Osteoblast (primary cell): ENCODE measurements around the gene ATRIP. TPM values are rescaled to one million over a fixed set of nuclear protein-coding genes. Genes with fewer than 3 reads are reported as not detected.

Source experiments
- DNase-seq: peaks from one replicate; pipeline ENCODE4 v3.0.0; 2011; ENCODE audit warnings: low spot score, mixed read lengths; ENCODE audit not compliant: insufficient read length; ENCODE audit errors: missing footprints
- H2AFZ ChIP-seq: 2 replicates; pipeline ENCODE4 v1.6.0; 2011; ENCODE audit warnings: mild to moderate bottlenecking, low read length
- H3K27ac ChIP-seq: 2 replicates; pipeline ENCODE4 v1.5.1; 2011; ENCODE audit warnings: mild to moderate bottlenecking, low read depth, low read length, moderate library complexity
- H3K27me3 ChIP-seq: 2 replicates; pipeline ENCODE4 v1.6.0; 2012; ENCODE audit warnings: mild to moderate bottlenecking, control low read depth, inconsistent platforms, low read length, moderate library complexity; ENCODE audit not compliant: insufficient read depth
- H3K36me3 ChIP-seq: 2 replicates; pipeline ENCODE4 v1.5.1; 2011; ENCODE audit warnings: mild to moderate bottlenecking, low read length, control low read depth, moderate library complexity; ENCODE audit not compliant: insufficient read depth
- H3K4me1 ChIP-seq: 2 replicates; pipeline ENCODE4 v1.5.1; 2011; ENCODE audit warnings: mild to moderate bottlenecking, low read length, control low read depth, moderate library complexity; ENCODE audit not compliant: insufficient read depth
- H3K4me2 ChIP-seq: 2 replicates; pipeline ENCODE4 v1.6.0; 2011; ENCODE audit warnings: mild to moderate bottlenecking, low read length; ENCODE audit not compliant: insufficient read depth
- H3K4me3 ChIP-seq: fragments of 200-600 bp; sonication (generic); 3 replicates; pipeline ENCODE4 v1.5.1; 2012; ENCODE audit warnings: mild to moderate bottlenecking, low read length, inconsistent platforms; ENCODE audit not compliant: insufficient read depth
- H3K79me2 ChIP-seq: 2 replicates; pipeline ENCODE4 v1.6.0; 2012; ENCODE audit warnings: mild to moderate bottlenecking, low read length, control low read depth, inconsistent platforms; ENCODE audit not compliant: insufficient read depth
- H3K9me3 ChIP-seq: 2 replicates; pipeline ENCODE4 v1.5.1; 2011; ENCODE audit warnings: low read depth, low read length, control low read depth
- H4K20me1 ChIP-seq: 2 replicates; pipeline ENCODE4 v1.6.0; 2012; ENCODE audit warnings: mild to moderate bottlenecking, low read length, control low read depth; ENCODE audit not compliant: insufficient read depth
- total RNA-seq: library from RNA; depleted of rRNA; stranded (reverse); fragments of >200 nt; gene quantifications from 2 replicates; pipeline ENCODE4 v1.2.3, GENCODE V29; 2012
- TF ChIP-seq, protein P1 (sequence below): IDR thresholded peaks from 2 replicates; pipeline ENCODE4 v1.5.1; 2011; ENCODE audit warnings: mild to moderate bottlenecking, low read depth, low read length, moderate library complexity; ENCODE audit errors: extremely low read depth

Gene ATRIP
- total RNA-seq, 1 donor, result 5.1 TPM

DNA sequence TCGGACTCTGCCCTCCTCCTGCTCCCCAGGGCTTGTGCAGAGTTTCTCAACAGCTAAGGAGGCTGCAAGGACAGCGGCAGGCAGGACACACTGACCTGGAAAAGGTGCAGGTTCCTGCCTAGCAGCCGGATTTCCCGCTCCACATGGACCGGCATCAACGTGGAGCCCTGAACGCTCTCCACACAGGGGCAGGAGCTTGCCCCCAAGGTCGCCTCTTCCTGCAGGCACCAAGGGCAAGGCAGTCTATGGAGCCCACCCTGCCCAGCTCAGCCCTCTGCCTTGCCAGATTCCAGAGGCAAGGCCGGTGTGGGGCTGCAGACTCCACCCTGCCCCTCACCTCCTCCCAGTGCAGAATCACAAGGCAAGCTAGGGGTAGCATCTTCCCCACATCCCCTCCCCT lies 27.4 kb upstream of the ATRIP start:
- Histone ChIP-seq H3K9me3 (no peaks in the 10 kb centered on the region), H3K4me2 (no peak overlapping the region), H3K27ac (no peak overlapping the region), H3K4me3 (no peak overlapping the region), H3K36me3 (no peaks in the 10 kb centered on the region), H4K20me1 (peaks cover 4% of the 10 kb centered on the region), H3K27me3 (no peaks in the 10 kb centered on the region), H3K4me1 (no peaks in the 10 kb centered on the region), H3K79me2 (no peaks in the 10 kb centered on the region), H2AFZ (no peak overlapping the region)
- peak; percentile 67 for DNase-seq
- TF ChIP-seq, protein P1, sequence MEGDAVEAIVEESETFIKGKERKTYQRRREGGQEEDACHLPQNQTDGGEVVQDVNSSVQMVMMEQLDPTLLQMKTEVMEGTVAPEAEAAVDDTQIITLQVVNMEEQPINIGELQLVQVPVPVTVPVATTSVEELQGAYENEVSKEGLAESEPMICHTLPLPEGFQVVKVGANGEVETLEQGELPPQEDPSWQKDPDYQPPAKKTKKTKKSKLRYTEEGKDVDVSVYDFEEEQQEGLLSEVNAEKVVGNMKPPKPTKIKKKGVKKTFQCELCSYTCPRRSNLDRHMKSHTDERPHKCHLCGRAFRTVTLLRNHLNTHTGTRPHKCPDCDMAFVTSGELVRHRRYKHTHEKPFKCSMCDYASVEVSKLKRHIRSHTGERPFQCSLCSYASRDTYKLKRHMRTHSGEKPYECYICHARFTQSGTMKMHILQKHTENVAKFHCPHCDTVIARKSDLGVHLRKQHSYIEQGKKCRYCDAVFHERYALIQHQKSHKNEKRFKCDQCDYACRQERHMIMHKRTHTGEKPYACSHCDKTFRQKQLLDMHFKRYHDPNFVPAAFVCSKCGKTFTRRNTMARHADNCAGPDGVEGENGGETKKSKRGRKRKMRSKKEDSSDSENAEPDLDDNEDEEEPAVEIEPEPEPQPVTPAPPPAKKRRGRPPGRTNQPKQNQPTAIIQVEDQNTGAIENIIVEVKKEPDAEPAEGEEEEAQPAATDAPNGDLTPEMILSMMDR, result no peak

GRCh38 chr3:48419597-48419996 lies 26.9 kb upstream of the ATRIP start:
- no peak for DNase-seq
- Histone ChIP-seq H3K4me2 (no peak overlapping the region), H3K79me2 (no peaks in the 10 kb centered on the region), H3K4me3 (no peak overlapping the region), H4K20me1 (peaks cover 4% of the 10 kb centered on the region), H3K27ac (no peak overlapping the region), H2AFZ (no peak overlapping the region), H3K36me3 (no peaks in the 10 kb centered on the region), H3K4me1 (no peaks in the 10 kb centered on the region), H3K27me3 (no peaks in the 10 kb centered on the region), H3K9me3 (no peaks in the 10 kb centered on the region)
- TF ChIP-seq, protein P1, result no peak

DNA sequence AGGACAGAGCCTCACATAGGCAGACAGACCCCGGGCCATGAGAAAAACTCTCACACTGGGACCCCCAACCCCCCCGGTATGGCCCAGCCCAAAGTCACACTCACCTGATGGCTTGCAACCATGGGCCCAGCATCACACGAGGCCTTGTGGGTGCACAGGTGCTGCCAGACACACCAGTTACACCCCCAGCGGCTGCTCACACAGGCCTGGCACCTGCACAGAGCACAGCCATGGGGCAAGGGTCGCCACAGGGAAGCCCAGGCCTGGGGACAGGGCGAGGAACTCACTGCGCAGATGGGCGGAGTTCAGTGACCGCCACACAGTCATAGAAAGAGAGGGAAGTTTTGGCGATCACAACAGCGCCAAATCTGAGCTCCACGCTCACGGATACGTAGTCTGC lies 26.0 kb upstream of the ATRIP start:
- H3K79me2 ChIP-seq, result no peaks in the 10 kb centered on the region
- no peak overlapping the region for H2AFZ ChIP-seq
- DNase-seq, result peak; percentile 80
- H3K27ac ChIP-seq, result no peak overlapping the region
- H3K27me3 ChIP-seq, result no peaks in the 10 kb centered on the region
- H3K4me3 ChIP-seq, result no peak overlapping the region
- peaks cover 4% of the 10 kb centered on the region for H4K20me1 ChIP-seq
- H3K36me3 ChIP-seq, result no peaks in the 10 kb centered on the region
- no peaks in the 10 kb centered on the region for H3K9me3 ChIP-seq
- H3K4me2 ChIP-seq, result no peak overlapping the region
- no peaks in the 10 kb centered on the region for H3K4me1 ChIP-seq
- TF ChIP-seq, protein P1, result no peak

- Histone ChIP-seq H3K9me3 (no peaks in the 10 kb centered on the region), H3K4me2 (no peak overlapping the region), H3K4me1 (peaks cover 3% of the 10 kb centered on the region), H4K20me1 (peaks cover 7% of the 10 kb centered on the region), H3K36me3 (no peaks in the 10 kb centered on the region), H3K27me3 (peaks cover under 1% of the 10 kb centered on the region), H3K79me2 (no peaks in the 10 kb centered on the region), H3K4me3 (no peak overlapping the region), H2AFZ (no peak overlapping the region), H3K27ac (no peak overlapping the region)
- peak; percentile 72 for DNase-seq
- TF ChIP-seq, protein P1, result no peak
Observed at GRCh38 chr3:48422272-48422671, 24.3 kb upstream of the ATRIP start.
